Vagina (tissue), 2 donors: Measurements from ENCODE around the gene GABBR2.

Source experiments
- POLR2A ChIP-seq, 2 donors: fragments of 450-650 bp; IDR thresholded peaks; one replicate each; pipeline ENCODE4 v1.6.1; 2017; ENCODE audit warnings: antibody characterized with exemption in 2 of 2, mild to moderate bottlenecking in 2 of 2, moderate library complexity in 2 of 2
- TF ChIP-seq, protein P1 (sequence below), 3 experiments: fragments of 450-650 bp in 2 of 3; fragments of 200-600 bp in 1 of 3; sonication (generic) in 1 of 3; IDR thresholded peaks; one replicate each; pipeline ENCODE4 v1.5.1; 2017 to 2019; ENCODE audit warnings: antibody characterized with exemption in 3 of 3, mild to moderate bottlenecking in 2 of 3, moderate library complexity in 2 of 3

- TF ChIP-seq, protein P1, sequence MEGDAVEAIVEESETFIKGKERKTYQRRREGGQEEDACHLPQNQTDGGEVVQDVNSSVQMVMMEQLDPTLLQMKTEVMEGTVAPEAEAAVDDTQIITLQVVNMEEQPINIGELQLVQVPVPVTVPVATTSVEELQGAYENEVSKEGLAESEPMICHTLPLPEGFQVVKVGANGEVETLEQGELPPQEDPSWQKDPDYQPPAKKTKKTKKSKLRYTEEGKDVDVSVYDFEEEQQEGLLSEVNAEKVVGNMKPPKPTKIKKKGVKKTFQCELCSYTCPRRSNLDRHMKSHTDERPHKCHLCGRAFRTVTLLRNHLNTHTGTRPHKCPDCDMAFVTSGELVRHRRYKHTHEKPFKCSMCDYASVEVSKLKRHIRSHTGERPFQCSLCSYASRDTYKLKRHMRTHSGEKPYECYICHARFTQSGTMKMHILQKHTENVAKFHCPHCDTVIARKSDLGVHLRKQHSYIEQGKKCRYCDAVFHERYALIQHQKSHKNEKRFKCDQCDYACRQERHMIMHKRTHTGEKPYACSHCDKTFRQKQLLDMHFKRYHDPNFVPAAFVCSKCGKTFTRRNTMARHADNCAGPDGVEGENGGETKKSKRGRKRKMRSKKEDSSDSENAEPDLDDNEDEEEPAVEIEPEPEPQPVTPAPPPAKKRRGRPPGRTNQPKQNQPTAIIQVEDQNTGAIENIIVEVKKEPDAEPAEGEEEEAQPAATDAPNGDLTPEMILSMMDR (IDR thresholded peaks at IDR 0.05) = no peak
- TF ChIP-seq POLR2A (IDR thresholded peaks at IDR 0.05) = no peak
These were observed 69.6 kb downstream of the GABBR2 start for GRCh38 chr9:98639133-98639532.
